ENCODE data around the gene CEP72.

- no peak for TF ChIP-seq POLR2A (IDR thresholded peaks at IDR 0.05)
- TF ChIP-seq CTCF (IDR thresholded peaks at IDR 0.05): no peak
Measured at GRCh38 chr5:676699-677076, 64.5 kb downstream of the CEP72 start.
